NCI-H1105 (cell line): ENCODE data around the gene AIP.
A peak's percentile ranks its signal among the peaks of the same experiment; 100 is the strongest.
"Not testable (repeated sequence)": the region's sequence is repeated elsewhere in the genome, so short reads cannot be mapped to it uniquely, and the experiment has no call there.

Experiments used
- DNase-seq: peaks from one replicate; lab custom pipeline; 2025; lab: John Stamatoyannopoulos, UW

AIP gene

DNA sequence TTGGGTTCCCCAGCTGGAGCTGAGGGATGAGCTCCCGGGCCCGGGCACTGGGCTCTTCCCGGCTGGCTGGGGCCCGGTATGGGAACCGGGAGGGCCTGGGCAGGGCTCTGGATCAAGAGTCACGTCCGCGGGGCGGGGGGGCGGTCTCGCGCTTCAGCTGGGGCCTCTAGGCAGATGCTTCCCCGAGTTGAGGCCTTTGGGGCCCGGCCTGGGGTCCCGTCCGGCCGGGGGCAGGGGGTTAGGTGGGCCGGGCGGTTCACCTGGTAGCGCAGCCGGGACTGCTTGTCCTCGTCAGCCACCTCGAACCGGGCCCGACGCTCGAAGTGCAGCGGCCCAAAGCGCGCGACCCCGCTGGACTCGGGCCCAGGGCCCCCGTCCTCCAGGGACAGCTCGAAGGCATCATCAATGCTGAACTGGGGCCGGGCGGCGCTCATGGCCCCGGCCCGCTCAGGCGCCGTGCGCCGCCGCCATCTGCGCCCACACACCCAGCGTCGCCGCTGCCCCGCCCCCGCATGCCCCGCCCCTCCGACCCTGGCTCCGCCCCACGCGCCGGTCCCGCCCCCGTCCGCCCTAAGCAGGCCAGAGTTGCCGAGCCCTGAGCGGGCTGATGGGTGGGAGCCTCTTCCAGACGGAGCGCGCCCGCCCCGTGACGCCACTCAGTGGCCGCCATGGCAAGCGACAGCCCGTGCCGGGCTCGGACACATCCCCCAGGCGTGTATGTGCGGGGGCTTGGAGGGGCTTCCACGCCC, 13.9 kb upstream of the AIP start, which contains the start of gene TMEM134:
Gene TMEM134 (minus strand): TSS at position 493 of the 749 bp plus-strand sequence. CDS start 59 bp downstream, at position 434.
- DNase-seq, result peak; percentile 83

DNA sequence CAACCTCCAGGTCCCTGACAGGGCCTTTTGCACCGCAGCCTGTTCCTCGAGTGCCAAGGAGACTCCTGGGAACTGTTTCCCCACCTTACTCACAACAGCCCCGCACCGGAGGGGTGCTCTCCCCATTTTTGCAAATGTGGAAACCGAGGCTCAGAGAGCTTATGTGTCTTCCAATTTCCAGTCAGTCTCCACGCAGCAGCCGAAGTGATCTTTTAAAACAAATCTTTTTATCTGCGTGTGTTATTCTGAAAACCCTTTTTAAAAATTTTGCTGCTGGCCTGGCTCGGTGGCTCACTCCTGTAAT, 13.4 kb upstream of the AIP start:
- no peak for DNase-seq

DNA sequence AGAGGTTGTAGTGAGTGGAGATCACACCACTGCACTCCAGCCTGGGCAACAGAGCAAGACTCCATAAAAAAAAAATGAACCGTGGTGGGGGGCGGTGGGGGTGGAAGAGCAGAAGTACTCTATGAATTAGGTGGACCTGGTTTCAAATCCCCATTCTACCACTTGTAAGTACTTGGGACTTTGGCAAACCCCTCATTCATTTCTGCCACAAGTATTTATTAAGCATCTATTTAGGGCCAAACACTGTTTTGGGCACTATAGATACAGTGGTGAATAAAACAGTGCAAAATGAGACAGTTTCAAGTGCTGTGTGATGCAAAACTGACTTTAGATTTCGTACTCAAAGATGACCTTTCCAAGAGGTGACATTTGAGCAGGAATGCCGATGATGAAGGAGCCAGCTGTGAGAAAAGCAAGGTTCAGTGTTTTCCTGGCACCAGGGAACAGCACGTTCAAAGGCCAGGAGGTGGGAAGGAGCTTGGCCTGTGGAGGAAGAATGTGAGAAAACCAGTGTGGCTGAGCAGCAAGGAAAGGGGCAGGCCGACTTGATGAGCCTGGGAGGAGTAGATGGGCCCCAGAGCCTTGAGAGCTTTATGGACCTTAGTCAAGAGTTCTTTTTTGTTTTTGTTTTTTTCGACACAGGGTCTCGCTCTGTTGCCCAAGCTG, 12.4 kb upstream of the AIP start:
- no peak for DNase-seq

DNA sequence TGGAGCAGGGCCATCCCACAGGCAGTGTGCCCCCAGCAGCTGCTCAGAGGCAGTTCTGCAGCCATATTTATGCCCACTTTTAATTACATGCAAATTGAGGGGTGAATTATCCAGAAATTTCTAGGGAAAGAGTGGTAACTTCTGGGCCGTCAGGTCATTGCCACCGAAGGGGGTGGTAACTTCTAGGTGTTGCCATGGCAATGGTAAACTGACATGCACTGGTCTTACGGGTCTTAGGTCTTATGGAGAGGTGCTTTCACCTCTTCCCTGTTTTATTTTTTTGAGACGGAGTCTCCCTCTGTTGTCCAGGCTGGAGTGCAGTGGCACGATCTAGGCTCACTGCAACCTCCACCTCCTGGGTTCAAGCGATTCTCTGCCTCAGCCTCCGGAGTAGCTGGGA, 9.9 kb upstream of the AIP start:
- no peak for DNase-seq

DNA sequence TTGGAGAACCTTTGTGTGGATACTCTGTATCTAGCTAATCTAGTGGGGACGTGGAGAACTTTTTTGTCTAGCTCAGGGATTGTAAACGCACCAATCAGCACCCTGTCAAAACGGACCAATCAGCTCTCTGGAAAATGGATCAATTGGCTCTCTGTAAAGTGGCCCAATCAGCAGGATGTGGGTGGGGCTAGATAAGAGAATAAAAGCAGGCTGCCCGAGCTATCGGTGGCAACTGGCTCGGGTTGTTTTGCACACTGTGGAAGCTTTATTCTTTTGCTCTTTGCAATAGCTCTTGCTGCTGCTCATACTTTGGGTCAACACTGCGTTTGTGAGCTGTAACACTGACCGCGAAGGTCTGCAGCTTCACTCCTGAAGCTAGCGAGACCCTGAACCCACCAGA, 6.1 kb upstream of the AIP start:
- not testable (repeated sequence) for DNase-seq

DNA sequence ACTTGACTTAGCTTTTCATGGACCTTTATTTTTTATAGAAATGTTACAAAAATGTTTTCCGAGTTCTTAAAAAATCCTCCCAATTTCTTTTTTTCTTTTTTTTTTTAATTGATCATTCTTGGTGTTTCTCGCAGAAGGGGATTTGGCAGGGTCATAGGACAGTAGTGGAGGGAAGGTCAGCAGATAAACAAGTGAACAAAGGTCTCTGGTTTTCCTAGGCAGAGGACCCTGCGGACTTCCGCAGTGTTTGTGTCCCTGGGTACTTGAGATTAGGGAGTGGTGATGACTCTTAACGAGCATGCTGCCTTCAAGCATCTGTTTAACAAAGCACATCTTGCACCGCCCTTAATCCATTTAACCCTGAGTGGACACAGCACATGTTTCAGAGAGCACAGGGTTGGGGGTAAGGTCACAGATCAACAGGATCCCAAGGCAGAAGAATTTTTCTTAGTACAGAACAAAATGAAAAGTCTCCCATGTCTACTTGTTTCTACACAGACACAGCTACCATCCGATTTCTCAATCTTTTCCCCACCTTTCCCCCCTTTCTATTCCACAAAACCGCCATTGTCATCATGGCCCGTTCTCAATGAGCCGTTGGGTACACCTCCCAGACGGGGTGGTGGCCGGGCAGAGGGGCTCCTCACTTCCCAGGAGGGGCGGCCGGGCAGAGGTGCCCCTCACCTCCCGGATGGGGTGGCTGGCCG, 5.3 kb upstream of the AIP start:
- not testable (repeated sequence) for DNase-seq

DNA sequence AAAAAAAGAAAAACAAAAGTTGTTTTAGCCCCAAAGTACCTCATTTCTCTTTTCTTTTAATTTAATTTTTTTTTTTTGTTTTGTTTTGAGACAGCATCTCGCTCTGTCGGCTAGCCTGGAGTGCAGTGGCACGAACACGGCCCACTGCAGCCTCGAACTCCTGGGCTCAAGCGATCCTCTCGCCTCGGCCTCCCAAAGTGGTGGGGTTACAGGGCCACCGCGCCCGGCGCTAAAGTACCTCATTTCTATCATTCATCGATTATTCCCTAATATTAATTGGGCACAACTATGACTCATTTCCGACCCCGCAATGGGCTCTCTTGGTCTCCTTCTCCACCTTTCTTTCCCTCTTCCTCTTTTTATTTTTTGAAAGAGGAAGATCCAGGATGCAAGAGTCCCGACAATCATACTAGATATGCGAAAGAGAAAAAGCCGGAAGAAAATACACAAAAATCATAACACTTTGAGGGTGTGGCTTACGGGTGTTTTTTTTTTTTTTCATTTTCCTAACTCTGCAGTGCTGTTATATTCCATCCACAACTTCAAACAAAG, 475 bp upstream of the AIP start:
- DNase-seq, result no peak

DNA sequence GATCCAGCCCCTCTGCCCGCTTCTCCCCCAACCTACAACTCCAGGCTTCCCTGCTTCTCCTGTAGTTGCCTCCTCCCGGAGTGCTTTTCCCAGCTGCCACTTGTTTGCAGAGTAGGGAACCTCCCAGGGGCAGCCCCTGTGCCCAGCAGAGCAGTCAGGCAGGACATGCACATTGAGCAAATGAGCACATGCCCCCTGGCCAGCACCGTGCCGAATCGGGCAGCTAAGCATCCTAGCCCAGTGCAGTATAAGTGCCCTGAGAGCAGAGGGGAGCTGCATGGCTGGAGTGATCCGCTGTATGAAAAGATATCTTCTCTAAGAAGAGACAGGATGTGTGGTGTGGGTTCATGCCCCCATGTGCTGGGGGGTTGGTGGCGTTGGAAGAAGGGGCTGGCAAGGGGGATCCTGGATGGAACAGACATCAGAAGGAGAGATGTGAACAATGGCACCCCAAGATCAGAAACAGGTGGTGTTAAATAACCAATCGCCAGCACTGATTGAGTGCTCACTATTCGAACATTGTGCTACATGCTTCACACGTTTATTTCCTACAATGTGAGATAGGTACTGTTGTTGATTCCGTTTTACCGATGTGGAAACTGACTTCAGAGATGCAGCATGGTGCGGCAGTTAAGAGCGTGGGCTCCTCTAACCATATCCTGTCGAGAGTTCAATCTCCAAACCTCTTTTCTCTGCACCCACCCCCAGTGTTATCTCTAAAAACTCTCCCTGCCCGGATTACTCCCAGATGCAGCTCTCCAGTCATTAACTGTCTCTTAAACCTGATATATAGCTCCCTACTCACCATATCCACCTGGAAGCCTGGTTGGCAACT, 1.2 kb downstream of the AIP start:
- DNase-seq, result no peak

DNA sequence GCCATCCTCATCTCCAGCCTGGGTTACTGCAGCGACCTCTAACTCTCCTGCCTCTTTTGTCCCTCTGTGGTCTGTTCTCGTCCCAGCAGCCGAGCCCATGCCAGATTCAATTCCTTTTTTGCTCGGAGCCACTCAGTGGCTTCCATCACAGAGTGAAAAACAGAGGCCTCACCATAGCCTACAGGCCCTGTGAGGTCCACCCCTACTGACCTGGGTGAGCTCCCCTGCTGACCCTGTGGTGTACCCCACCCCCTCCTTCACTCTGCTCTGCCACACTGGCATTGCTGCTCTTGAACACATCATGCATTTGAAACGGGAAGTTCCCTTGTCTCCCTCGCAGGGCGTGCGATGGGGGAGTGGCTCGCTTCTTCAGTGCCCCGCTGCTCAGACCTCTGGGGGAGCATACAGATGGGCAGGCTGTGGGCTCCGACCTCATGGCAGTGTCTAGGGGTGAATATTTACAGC, 2.1 kb downstream of the AIP start:
- no peak for DNase-seq

DNA sequence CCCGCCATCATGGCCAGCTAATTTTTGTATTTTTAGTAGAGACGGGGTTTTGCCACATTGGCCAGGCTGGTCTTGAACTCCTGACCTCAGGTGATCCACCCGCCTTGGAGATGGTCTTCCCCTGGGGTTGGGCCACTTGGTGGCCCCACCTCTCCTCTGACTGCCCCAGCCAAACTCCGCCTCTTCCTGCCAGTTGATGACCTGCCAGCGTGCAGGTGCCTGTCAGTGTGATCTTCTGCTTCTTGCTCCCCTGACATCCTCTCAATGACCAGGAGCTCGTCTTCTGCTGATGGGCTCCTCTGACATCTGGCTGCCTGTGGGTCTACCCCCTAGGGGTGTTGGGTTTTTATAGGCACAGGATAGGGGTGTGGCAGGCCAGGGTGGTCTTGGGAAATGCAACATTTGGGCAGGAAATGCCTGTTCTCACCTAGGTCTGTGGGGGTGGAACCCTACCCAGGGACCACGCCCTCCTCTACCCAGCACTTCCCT, 3.1 kb downstream of the AIP start:
- not testable (repeated sequence) for DNase-seq

DNA sequence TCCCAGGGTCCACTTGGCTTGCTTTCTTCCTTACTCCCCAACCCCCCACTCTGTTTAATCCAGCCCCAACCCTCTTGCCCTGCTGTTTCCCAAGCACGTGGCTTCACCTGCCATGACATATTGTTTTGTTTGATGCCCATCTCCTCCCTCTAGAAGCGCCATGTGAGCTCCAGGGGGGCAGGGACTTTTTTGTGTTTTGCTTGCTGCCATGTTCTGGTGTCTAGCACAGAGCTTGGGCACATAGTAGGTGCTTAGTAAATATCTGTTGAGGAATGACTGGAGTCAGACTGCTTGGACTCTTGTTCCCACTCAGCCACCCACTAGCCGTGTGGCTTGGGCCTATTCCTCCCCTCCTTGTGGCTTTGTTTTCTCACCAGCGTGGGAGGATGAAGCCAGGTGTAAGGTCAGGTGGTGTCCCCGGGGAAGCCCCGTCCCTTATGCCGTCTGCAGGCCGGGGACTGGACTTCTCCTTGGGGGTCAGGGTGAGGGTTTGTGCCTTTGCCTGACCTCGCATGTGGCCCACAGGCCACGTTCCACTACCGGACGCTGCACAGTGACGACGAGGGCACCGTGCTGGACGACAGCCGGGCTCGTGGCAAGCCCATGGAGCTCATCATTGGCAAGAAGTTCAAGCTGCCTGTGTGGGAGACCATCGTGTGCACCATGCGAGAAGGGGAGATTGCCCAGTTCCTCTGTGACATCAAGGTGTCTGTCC, 3.8 kb downstream of the AIP start:
- DNase-seq, result no peak

DNA sequence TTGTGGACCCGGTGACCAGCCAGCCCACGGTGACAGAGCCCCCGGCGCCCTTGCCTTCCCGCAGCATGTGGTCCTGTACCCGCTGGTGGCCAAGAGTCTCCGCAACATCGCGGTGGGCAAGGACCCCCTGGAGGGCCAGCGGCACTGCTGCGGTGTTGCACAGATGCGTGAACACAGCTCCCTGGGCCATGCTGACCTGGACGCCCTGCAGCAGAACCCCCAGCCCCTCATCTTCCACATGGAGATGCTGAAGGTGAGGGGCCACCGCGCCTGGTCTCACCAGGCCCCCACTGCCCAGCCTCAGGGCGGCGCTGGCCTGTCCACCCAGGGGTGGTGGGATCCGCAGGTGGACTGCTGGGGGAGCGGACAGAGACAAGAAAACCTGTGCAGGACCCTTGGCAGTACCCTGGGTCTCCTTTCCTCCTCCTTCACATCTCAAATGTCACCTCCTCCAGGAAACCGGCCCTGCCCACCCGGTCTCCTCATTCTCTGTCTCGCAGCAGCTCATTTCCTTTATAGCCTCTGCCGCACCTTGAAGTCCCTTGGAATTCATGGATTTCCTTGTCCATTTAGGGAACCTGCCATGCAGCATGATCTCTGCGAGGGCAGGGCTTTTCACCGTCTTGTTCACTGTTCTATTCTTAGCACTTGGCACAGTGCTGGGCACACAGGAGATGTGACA, 6.5 kb downstream of the AIP start:
- DNase-seq, result no peak

DNA sequence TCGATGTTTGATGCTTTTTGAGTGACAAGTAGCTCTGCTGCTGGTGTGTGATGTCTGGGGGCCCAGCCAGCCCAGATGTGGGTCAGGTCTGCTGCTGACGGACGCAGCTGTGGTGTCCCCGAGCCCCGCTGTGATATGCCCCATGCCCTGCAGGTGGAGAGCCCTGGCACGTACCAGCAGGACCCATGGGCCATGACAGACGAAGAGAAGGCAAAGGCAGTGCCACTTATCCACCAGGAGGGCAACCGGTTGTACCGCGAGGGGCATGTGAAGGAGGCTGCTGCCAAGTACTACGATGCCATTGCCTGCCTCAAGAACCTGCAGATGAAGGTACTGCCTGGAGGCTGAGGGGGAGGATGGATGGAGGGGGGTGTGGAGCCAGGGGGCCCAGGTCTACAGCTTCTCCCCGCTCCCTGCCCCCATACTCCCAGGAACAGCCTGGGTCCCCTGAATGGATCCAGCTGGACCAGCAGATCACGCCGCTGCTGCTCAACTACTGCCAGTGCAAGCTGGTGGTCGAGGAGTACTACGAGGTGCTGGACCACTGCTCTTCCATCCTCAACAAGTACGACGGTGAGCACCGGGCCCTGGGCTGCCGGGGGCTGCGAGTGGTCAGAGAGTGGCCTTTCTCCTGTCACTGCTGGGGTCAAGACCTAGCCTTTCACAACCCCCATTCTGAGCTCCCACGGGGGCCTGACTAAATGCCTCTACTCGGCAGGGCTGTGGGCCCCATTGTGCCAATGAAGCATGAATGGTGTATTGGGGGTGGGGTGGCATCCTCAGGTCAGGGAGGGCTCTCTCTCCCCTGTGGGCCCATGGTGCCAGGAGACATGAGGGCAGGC, 7.3 kb downstream of the AIP start:
- no peak for DNase-seq

DNA sequence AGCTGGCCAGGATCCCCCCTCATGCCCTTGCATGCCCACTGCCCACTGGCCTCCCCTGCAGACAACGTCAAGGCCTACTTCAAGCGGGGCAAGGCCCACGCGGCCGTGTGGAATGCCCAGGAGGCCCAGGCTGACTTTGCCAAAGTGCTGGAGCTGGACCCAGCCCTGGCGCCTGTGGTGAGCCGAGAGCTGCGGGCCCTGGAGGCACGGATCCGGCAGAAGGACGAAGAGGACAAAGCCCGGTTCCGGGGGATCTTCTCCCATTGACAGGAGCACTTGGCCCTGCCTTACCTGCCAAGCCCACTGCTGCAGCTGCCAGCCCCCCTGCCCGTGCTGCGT, 7.9 kb downstream of the AIP start:
- DNase-seq, result no peak

DNA sequence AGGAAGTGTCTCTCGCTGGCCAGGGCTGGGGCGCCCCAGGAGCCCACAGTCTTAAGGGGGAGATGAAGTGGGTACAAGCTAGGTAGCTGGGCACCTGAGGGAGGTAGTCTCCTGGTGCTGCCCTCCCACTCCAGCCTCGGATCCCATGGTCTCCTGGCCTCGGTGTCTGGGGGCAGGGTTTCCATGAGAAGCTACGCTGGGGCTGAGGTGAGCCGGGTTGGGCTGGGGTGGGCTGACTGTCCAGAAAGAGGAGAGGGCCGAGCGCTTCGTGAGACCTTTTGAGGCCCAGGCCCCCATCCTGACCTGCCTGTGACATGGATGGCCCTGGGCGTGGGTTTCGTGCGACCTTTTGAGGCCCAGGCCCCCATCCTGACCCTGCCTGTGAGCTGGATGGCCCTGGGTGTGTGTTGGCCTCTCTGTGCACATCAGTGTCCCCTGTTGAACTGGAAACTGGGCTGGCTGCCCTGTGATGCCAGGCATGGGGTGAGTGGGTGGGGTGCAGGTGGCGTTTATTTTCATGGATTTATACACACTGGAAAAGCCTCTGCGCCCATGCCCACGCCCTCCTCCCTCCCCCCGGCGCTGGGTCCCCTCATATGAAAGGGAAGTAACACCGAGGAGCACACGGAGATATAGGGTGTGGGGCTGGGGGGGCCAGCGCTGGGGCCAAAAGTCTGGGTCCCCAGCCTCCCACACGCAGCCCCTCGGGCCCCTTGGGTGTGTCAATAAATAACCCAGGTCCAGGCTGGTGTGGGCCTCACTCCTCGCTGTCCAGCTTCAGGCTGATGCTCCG, 8.6 kb downstream of the AIP start:
- no peak for DNase-seq

DNA sequence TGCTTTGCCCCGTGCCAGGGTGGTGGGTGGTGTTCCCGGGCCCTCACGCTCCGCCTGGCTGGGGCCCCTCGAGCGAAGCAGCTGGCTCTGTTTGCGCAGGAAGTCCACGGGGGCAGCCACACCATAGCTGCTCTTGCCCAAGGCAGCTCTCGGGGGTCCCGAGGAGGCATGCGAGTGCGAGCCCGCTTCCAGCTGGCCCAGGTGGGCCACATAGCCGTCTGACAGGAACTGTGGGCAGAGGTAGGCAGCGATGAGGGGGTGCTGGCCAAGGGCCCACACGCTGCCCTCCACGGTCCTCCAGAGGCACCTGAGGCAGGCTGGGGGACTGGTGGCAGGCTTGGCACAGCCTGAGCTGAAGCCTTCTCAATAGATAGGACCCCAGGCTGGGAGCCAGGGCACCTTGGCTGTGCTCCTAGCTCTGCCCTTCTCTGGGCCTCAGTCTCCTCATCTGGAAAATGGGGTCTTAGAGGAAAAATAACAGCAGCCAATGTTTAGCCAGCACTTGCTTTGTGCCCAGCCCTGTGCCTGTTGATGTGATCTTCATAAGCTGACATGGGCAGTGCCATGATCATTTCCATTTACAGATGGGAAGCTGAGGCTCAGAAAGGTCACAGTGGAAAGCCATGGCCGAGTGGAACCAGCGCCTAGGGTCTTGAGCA, 9.4 kb downstream of the AIP start:
- DNase-seq, result no peak

DNA sequence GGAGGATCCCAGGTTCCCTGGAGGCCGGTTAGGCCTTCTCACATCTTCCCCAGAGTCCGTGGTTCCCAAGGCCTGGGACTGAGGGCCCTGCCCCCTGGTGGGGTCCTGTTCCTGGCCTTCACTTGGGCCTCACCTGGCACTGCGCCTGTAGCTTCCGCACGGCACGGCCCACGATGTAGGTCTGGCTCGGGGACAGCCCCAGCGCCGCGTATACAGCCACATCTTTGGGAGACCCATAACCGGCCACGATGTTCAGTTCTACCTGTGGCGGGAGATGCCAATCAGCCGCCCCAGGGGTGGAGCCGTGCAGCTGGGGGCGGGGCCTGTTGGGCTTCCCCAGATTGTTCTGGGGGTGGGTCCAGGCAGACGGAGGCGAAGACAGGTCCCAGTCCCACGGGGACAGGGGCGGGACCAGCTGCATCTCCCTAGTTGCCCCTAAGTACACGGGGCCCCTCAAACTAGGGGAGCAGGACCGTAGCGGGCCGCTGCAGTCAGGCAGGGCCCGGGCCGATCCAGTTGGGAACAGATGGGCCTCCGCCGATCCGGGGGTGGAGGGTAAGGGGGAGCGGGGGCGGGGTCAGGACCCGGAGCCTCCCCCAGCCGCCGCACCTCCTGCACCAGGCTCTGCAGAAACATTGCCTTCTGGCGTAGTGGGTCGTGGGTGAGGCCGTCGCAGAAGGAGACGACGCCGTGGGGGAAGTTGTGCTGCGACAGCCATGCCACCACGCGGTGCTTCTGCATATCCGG, 10.1 kb downstream of the AIP start:
- no peak for DNase-seq
